SK-N-SH (cell line): ENCODE measurements around the gene MAD1L1.

Experiments used
- EZH2phosphoT487 ChIP-seq: fragments of 200-600 bp; sonication (generic); IDR thresholded peaks from 2 replicates; pipeline ENCODE4 v1.6.1; 2017; ENCODE audit warnings: low read depth, mixed run types, mild to moderate bottlenecking, antibody characterized with exemption, moderate library complexity, borderline replicate concordance
- MXI1 ChIP-seq: IDR thresholded peaks from 2 replicates; pipeline ENCODE4 v1.6.1; 2012; ENCODE audit warnings: mild to moderate bottlenecking, low read depth, low read length, improper control_type of control experiment
- NFIC ChIP-seq: IDR thresholded peaks from 2 replicates; pipeline ENCODE4 v1.4.0; 2012; ENCODE audit warnings: borderline replicate concordance
- POLR2AphosphoS5 ChIP-seq: IDR thresholded peaks from 2 replicates; pipeline ENCODE4 v1.6.1; 2012; ENCODE audit warnings: low read depth, low read length
- SIN3A ChIP-seq: IDR thresholded peaks from 2 replicates; pipeline ENCODE4 v1.6.1; 2012; ENCODE audit warnings: low read depth, mild to moderate bottlenecking, low read length, moderate library complexity, borderline replicate concordance
- TAF1 ChIP-seq: IDR thresholded peaks from 2 replicates; pipeline ENCODE4 v1.6.1; 2012; ENCODE audit warnings: low read depth, mild to moderate bottlenecking, low read length, moderate library complexity, borderline replicate concordance
- TF ChIP-seq, protein P1 (sequence below): fragments of 200-600 bp; sonication (generic); IDR thresholded peaks from 2 replicates; pipeline ENCODE4 v1.6.1; 2017; ENCODE audit warnings: antibody characterized with exemption, mild to moderate bottlenecking, moderate library complexity

DNA sequence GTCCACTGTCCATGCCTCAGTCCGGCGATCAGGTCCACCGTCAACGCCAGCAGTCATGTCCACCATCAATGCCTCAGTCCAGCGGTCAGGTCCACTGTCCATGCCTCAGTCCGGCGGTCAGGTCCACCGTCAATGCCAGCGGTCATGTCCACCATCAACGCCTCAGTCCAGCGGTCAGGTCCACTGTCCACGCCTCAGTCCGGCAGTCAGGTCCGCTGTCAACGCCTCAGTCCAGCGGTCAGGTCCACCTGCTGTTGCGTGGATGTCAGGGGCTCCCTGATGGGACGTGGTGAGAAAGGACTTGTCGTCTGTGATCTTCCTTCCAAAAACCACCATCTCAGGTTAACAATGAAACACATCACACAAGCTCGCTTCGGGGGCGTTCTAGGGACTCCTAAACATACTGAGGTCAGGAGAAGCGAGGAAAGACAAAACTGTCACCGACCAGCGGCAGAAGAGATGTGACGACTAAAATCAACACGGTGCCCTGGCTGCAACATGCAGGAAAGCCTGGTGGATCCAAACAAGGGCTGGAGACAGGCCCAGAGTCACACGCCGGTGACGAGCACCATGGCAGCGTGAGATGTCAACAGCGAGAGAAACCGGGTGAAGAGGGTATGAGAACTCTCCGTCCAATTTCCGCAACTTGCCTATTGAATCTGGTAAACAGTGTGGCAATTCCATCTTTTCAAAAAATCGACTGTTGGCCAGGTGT, 264.2 kb downstream of the MAD1L1 start:
- TF ChIP-seq, protein P1, sequence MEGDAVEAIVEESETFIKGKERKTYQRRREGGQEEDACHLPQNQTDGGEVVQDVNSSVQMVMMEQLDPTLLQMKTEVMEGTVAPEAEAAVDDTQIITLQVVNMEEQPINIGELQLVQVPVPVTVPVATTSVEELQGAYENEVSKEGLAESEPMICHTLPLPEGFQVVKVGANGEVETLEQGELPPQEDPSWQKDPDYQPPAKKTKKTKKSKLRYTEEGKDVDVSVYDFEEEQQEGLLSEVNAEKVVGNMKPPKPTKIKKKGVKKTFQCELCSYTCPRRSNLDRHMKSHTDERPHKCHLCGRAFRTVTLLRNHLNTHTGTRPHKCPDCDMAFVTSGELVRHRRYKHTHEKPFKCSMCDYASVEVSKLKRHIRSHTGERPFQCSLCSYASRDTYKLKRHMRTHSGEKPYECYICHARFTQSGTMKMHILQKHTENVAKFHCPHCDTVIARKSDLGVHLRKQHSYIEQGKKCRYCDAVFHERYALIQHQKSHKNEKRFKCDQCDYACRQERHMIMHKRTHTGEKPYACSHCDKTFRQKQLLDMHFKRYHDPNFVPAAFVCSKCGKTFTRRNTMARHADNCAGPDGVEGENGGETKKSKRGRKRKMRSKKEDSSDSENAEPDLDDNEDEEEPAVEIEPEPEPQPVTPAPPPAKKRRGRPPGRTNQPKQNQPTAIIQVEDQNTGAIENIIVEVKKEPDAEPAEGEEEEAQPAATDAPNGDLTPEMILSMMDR = no peak
- TF ChIP-seq EZH2phosphoT487 (no peak), TAF1 (no peak), POLR2AphosphoS5 (no peak), SIN3A (no peak), MXI1 (no peak), NFIC (no peak)
